Measurements from ENCODE around the gene ATOH8.

ATOH8 gene

DNA sequence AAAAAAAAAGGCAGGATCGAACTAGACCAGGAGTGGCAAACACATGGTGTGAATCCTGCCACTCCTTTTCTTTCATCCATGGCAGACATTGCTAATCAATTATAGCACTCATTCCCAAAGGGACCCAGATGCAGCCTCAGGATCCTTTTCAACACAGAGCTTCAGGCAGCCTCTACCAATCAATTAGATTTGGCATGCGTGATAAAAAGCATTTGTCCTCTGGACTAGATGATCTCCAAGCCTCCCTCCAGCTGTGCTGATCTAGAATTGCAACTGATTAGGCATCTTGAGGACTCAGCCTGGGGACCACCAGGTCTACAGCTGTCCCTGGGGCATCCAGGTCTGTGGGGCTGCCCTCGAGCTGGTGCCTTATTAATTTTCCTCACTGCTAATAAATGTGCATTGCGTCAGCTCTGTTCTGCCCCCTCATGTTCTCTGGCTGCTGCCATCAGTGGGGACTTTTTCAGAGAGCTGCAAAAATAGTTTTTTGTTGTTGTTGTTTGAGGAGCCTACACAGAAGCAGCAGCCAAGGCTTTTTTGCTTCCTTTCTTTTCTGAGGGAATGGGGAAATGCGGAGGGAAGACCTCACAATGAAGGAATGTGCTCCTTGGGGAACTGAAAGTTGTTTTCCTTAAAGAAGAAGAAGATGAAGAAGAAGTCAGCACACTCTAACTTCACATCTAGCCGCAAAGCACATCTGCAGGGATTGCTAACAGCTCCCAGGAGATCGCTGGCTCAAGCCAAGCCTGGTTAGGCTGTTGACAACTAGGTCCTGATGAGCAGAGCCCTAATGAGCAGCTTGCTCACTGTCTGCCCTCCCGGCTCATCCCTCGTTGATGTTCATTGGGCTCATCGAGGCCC, 8.8 kb upstream of the ATOH8 start:
- no peak overlapping the region for H3K4me3 ChIP-seq (ENCODE audit: low read depth, low read length)
- TF ChIP-seq, protein P1, sequence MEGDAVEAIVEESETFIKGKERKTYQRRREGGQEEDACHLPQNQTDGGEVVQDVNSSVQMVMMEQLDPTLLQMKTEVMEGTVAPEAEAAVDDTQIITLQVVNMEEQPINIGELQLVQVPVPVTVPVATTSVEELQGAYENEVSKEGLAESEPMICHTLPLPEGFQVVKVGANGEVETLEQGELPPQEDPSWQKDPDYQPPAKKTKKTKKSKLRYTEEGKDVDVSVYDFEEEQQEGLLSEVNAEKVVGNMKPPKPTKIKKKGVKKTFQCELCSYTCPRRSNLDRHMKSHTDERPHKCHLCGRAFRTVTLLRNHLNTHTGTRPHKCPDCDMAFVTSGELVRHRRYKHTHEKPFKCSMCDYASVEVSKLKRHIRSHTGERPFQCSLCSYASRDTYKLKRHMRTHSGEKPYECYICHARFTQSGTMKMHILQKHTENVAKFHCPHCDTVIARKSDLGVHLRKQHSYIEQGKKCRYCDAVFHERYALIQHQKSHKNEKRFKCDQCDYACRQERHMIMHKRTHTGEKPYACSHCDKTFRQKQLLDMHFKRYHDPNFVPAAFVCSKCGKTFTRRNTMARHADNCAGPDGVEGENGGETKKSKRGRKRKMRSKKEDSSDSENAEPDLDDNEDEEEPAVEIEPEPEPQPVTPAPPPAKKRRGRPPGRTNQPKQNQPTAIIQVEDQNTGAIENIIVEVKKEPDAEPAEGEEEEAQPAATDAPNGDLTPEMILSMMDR (IDR thresholded peaks at IDR 0.05; ENCODE audit: low read depth, low read length) = no peak

- TF ChIP-seq, protein P1 (IDR thresholded peaks at IDR 0.05; ENCODE audit: low read depth, low read length) = no peak
Measured at GRCh38 chr2:85745619-85746018, 8.2 kb upstream of the ATOH8 start.

GRCh38 chr2:85746321-85747004, 7.3 kb upstream of the ATOH8 start:
- TF ChIP-seq, protein P1 (IDR thresholded peaks at IDR 0.05; ENCODE audit: low read depth, low read length) = no peak

More at GRCh38 chr2:85745619-85746018, 8.2 kb upstream of the ATOH8 start:
- no peak overlapping the region for H3K4me3 ChIP-seq (ENCODE audit: low read depth, low read length)

GRCh38 chr2:85747441-85747840, 6.3 kb upstream of the ATOH8 start:
- TF ChIP-seq, protein P1 (IDR thresholded peaks at IDR 0.05; ENCODE audit: low read depth, low read length) = no peak
- H3K4me3 ChIP-seq (ENCODE audit: low read depth, low read length) = no peak overlapping the region

More at GRCh38 chr2:85746321-85747004, 7.3 kb upstream of the ATOH8 start:
- no peak overlapping the region for H3K4me3 ChIP-seq (ENCODE audit: low read depth, low read length)

GRCh38 chr2:85748039-85748734, 5.6 kb upstream of the ATOH8 start:
- TF ChIP-seq, protein P1 (IDR thresholded peaks at IDR 0.05; ENCODE audit: low read depth, low read length) = no peak
- no peak overlapping the region for H3K4me3 ChIP-seq (ENCODE audit: low read depth, low read length)

- TF ChIP-seq, protein P1 (IDR thresholded peaks at IDR 0.05; ENCODE audit: low read depth, low read length) = peak; percentile 3; the same call in 1 of the 2 replicates
- no peak overlapping the region for H3K4me3 ChIP-seq (ENCODE audit: low read depth, low read length)
Measured at GRCh38 chr2:85748985-85749875, 4.6 kb upstream of the ATOH8 start.

All from WI38 (cell line).